DND-41 (cell line): ENCODE data around the gene PCNX2.

Experiments used
- EZH2 ChIP-seq: IDR thresholded peaks from 3 replicates; pipeline ENCODE4 v1.6.1; 2012; ENCODE audit warnings: borderline replicate concordance, low read depth, mild to moderate bottlenecking, moderate library complexity, low read length, inconsistent platforms; ENCODE audit not compliant: severe bottlenecking
- TF ChIP-seq, protein P1 (sequence below): IDR thresholded peaks from 2 replicates; pipeline ENCODE4 v1.5.1; 2012; ENCODE audit warnings: borderline replicate concordance, low read length, moderate library complexity, mild to moderate bottlenecking; ENCODE audit not compliant: poor library complexity, severe bottlenecking; ENCODE audit errors: extremely low read depth

- TF ChIP-seq, protein P1, sequence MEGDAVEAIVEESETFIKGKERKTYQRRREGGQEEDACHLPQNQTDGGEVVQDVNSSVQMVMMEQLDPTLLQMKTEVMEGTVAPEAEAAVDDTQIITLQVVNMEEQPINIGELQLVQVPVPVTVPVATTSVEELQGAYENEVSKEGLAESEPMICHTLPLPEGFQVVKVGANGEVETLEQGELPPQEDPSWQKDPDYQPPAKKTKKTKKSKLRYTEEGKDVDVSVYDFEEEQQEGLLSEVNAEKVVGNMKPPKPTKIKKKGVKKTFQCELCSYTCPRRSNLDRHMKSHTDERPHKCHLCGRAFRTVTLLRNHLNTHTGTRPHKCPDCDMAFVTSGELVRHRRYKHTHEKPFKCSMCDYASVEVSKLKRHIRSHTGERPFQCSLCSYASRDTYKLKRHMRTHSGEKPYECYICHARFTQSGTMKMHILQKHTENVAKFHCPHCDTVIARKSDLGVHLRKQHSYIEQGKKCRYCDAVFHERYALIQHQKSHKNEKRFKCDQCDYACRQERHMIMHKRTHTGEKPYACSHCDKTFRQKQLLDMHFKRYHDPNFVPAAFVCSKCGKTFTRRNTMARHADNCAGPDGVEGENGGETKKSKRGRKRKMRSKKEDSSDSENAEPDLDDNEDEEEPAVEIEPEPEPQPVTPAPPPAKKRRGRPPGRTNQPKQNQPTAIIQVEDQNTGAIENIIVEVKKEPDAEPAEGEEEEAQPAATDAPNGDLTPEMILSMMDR: no peak
- no peak for TF ChIP-seq EZH2
Observed at GRCh38 chr1:233163696-233164095, 131.8 kb downstream of the PCNX2 start.
